Measurements from ENCODE around the gene MRRF.

MRRF gene

DNA sequence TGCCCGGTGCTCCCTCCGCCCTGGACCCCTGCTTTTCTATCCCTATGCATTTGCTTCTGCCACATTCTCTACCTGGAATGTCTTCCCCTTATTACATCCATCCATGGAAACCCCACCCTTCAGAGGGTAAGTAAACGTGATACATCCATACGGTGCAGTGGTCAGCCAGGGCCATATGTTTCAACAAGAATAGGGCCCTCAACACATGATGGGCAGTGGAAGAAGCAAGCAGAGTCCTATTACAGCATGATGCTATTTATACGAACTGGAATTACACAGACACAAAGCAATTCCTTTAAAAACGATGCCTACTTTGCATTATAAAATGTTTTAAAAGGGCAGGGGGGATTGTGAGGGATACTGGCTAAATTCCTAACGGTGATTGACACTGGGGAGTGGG is 68.0 kb downstream of the MRRF start:
- no peak for DNase-seq (ENCODE audit: low spot score)

GRCh38 chr9:122333169-122333808 is 68.6 kb downstream of the MRRF start:
- no peak for DNase-seq (ENCODE audit: low spot score)

GRCh38 chr9:122334916-122335315 is 70.2 kb downstream of the MRRF start:
- no peak for DNase-seq (ENCODE audit: low spot score)

DNA sequence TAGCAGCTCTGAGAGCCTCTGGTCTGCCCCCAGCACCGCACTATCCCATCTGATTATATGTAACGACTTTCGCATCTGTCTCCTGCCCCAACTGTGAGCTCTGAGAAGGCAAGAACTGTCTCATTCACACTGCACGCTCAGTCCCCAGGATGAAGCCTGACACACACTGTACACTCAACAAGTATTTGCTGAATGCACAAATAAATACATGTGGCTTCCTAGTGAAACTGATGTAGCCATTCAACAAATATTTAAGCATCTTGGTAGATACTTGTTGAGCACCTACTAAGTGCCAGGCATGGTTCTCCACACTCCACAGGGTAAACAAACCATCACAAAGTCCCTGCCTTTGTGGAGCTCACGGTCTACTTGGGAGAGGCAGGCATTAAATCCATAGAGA is 71.5 kb downstream of the MRRF start:
- no peak for DNase-seq (ENCODE audit: low spot score)

GRCh38 chr9:122336866-122337555 is 72.3 kb downstream of the MRRF start:
- no peak for DNase-seq (ENCODE audit: low spot score)

DNA sequence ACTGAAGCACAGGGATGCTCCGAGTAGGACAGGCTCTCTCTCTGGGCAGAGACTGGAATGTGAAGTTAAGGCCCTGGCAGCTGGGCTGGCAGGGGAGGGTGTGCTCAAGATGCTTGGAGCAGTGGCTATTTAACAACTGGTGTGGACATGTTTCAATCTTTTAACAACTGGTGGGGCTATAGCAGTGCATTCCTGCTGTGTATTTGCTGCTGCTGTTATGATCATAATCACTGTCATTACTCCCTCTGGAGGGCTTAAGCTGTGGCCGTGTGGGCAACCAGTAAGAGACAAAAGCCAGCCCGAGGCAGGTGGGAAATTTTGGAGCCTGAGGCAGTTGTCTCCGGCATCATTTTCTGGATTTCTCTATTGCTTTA is 72.9 kb downstream of the MRRF start:
- no peak for DNase-seq (ENCODE audit: low spot score)

DNA sequence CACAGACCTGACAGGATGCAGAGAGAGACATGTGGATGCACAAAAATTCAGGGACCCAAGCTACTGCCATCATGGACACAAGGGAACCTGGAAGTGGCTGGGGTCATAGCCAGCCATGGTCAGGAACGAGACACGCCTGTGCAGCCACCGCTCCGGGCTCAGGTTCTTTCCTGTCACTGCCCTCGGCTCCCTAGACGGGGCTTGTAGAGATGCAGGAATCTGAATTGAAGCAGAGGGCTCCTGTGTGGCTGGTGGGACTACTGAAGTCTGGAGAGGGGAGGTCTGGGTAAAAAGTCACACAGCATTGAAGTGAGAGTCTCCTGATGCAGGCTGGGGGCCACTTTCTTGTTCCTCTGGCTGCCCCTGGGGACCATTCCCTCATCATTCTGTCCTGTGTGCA is 73.9 kb downstream of the MRRF start:
- no peak for DNase-seq (ENCODE audit: low spot score)

GRCh38 chr9:122338994-122339393 is 74.3 kb downstream of the MRRF start:
- DNase-seq (ENCODE audit: low spot score) = peak; percentile 53

DNA sequence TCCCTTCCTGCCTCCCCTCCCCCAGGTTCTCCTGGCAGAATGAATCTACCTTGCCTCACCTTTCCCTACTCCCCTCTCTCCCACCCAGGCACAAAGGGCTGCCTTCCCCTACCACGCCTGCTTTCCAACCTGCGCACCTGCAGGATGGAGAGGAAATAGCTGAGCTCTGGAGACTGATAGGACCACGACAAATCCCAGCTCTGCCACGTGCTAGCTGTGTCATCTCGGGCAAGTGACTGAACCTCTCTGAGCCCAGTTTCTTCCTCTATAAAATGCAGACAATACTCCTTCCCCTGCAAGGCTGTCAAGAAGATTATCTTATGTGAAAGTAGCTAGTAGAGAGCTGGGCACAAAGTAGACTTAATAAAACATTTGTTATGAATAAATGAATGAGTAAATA is 74.9 kb downstream of the MRRF start:
- DNase-seq (ENCODE audit: low spot score) = no peak

- DNase-seq (ENCODE audit: low spot score) = peak; percentile 26
These were observed 75.5 kb downstream of the MRRF start for GRCh38 chr9:122340161-122340560.

- no peak for DNase-seq (ENCODE audit: low spot score)
These were observed 77.8 kb downstream of the MRRF start for GRCh38 chr9:122342323-122343050.

DNA sequence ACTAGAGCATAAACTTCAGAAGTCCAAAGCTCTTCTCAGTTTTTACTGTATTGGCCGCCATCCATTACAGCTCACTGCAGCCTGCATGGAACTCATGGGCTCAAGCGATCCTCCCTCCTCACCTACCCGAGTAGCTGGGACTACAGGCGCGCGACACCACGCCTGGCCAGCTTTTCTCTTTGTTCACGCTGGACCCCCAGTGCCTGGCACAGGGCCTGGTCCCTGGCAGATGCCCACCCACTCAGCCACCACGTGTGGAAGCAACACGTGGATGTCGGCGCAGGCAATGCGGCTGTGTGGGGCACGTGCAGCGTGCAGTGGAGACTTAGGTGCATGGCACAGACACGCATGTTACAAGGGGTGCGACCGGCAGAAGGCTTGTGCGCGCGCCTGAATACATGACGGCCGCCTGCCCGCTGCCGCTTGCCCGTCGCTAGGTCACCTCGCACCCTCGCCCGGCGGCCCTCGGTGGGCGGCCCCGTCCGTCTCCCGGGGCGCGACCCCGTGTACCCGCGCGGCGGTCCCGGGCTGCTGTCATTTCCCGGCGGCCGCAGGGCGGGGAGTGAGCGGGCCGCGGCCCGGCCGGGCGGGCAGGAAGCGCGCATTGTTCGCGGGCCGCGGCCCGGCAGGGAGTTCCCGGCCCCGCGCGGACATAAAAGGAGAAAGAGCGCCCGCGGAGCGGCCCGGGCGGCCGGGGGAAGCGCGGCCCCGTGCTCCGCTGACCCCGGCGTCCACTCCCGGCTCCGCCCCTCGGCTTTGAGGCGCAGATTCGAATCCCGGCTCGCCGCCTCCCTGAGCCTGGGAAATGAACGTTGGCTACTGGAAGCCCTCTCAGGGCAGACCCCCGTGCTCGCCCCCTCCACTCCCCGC is 82.0 kb downstream of the MRRF start:
- DNase-seq (ENCODE audit: low spot score) = peak; percentile 41

GRCh38 chr9:122347348-122348287 is 82.9 kb downstream of the MRRF start:
- peak; percentile 31 for DNase-seq (ENCODE audit: low spot score)

DNA sequence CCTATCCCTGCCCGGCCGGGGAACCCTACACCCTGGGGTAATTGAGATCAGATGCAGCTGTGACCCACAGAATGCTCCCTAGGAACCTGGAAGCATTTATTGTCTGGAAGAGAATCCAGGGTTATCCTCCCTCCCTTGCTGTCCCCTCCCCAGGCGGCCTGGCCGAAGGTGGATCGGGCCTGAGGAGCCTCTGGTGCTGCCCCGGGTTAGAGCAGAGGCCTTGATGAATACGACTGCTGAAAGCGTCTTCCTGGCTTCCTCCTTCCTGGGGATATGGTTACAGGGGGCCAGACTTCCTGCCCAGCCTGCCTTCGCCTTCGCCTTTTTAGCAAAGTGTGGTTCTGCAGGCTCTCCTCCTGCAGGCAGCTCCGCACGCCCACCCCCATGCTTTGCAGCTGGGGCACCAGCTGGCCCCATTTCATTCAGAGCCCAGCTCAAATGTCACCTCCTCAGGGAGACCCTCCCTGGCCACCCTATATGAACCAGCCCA is 83.7 kb downstream of the MRRF start:
- DNase-seq (ENCODE audit: low spot score) = no peak

- no peak for DNase-seq (ENCODE audit: low spot score)
These were observed 84.1 kb downstream of the MRRF start for GRCh38 chr9:122348791-122349190.

GRCh38 chr9:122349201-122349600 is 84.5 kb downstream of the MRRF start:
- DNase-seq (ENCODE audit: low spot score) = no peak

DNA sequence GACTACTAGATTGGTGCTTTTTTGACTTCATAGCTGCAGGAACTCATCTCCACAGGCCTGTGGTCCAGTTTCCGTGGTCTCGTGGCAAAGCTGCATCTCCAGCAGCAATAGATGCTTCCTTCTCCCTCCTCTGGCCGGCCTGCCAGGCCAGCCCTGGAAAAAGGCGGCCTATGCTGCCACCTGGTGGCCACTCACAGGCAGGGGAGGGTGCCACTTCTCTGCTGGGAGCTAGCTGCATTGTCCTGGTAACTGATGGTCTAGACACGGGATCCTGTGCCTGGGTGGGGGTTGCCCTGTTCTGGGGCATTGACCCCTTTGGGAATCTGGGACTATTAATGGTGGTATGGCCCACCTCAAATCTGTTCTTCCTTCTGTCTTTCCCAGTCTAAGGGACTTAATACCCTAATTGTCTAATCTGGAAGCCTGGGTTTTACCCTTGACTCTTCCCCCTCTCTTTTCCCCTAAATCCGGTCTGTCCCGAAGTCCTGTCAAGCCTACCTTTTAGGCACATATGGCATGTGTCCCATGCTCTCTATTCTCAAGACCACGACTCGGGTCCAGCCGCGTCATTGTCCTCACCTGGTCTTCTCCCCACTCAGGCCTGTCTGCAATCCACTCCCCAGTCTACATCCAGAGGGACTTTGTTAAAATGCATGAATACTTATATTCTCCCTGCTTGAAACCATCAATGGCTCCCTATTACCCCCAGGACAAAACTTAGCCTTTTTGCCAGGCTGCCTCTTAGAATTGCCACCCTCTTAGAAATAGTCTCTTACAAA is 86.1 kb downstream of the MRRF start:
- DNase-seq (ENCODE audit: low spot score) = peak; percentile 90

DNA sequence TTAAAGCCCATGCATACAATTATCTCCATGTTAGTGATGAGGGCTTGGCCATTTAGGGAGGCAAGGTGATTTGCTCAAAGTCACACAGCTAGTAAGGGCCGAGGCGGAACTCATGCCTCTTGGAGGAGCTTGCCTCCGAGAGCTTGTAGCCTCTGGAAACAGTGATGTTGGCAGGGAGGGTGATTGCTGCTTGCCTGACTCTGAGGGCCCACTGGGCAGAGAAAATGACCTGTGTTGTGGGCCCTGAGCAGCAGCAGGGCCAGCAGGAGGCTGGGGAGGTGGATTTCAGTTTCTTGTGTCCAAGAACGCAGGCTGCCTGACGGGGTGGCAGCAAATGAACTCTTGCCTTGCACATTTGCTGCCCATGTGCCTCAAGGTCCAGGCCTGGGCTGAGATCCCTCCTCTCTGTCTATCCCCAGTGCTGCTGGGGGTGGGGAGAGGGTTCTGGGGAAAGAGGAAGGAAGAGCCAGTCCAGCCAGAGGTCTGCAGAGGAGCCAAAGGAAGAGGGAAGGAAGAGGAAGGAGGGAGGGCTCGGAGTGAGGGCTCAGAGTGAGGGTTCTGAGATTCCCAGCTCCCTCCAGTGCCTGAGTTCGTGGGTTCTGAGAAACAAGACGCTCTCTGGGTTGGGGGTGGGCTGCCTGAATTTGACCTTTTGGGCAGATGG is 90.0 kb downstream of the MRRF start:
- DNase-seq (ENCODE audit: low spot score) = no peak

GRCh38 chr9:122355336-122355875 is 90.7 kb downstream of the MRRF start:
- no peak for DNase-seq (ENCODE audit: low spot score)

Data from AG08395 (cell line).